ENCODE results near the gene ATP8A1. TPM values are rescaled to one million over a fixed set of nuclear protein-coding genes. Genes with fewer than 3 reads are reported as not detected.
"Not testable (repeated sequence)": the region's sequence is repeated elsewhere in the genome, so short reads cannot be mapped to it uniquely, and the experiment has no call there.

ATP8A1 gene
- total RNA-seq, 2 experiments from 2014 or later = 80.0 to 141 TPM

DNA sequence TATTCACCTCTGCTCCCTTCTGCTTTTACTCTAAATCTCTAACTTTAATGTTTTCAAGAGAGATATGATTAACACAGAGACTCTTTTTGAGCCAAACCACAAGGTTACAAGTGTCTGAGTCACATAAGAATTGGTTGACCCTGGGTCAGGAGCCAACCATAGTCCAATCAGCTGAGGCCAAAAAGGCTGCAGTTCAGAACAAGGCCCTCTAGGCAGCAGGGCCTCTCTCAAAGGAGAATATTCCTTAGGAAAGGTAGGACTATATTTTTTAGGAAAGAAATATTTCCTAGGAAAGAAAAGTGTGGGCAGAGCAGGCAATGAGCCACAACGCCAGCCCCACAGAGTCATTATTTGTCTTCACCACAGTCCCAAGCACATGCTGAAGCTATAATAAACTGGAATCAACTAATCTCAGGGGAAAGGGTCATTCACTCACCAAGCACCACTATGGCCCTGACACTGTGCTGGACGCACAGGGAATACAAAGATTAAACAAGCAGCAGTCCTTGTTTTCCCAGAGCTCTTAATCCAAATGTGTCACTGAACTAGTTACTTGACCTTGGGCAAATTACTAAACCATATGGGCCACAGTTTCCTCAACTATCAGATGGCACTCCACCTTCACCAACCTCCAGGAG, 2.2 kb downstream of the ATP8A1 start:
- peaks cover 38% of the 10 kb centered on the region for H3K9me3 ChIP-seq (ENCODE audit: low read length)
- peak overlapping the region; percentile 98 for H3K4me3 ChIP-seq (ENCODE audit: low read depth, low read length, poor library complexity, severe bottlenecking)
- H3K36me3 ChIP-seq (ENCODE audit: insufficient read depth, low read length) = peaks cover 61% of the 10 kb centered on the region
- DNase-seq (ENCODE audit: low spot score) = no peak
- H4K20me1 ChIP-seq (ENCODE audit: insufficient read depth, low read length) = peaks cover 21% of the 10 kb centered on the region; the same call in 1 of the 2 replicates
- POLR2A ChIA-PET = interaction anchor here (0.6 to 1.5 kb wide), 7 partner anchors 9 to 24 kb away, joined by 3 to 12 read pairs (median 4); no protein-coding TSS in a partner anchor
- H3K4me2 ChIP-seq (ENCODE audit: low read length) = peak overlapping the region; percentile 88
- peaks cover 77% of the 10 kb centered on the region for H3K79me2 ChIP-seq (ENCODE audit: insufficient read depth, low read depth, low read length)
- intact Hi-C loops (cut with micrococcal nuclease; ENCODE audit: unreplicated experiment) = loop anchor here (5.0 to 10.0 kb wide), 2 partner anchors 113 to 500 kb away; partner anchors contain the start of gene BEND4
- H3K4me1 ChIP-seq (ENCODE audit: insufficient read depth, low read length, poor library complexity, severe bottlenecking) = peaks cover 37% of the 10 kb centered on the region
- BruUV-seq (replicated peaks) = no TSS peak
- H3K9me2 ChIP-seq (ENCODE audit: insufficient read depth, low read length) = no peaks in the 10 kb centered on the region
- no peak overlapping the region for H2AFZ ChIP-seq (ENCODE audit: low read length)
- H3K27ac ChIP-seq (ENCODE audit: low read depth, low read length, poor library complexity, severe bottlenecking) = peak overlapping the region; percentile 75
- no peak for TF ChIP-seq EZH2phosphoT487 (IDR thresholded peaks at IDR 0.05; ENCODE audit: borderline replicate concordance, low read depth, low read length)
- TF ChIP-seq, protein P1, sequence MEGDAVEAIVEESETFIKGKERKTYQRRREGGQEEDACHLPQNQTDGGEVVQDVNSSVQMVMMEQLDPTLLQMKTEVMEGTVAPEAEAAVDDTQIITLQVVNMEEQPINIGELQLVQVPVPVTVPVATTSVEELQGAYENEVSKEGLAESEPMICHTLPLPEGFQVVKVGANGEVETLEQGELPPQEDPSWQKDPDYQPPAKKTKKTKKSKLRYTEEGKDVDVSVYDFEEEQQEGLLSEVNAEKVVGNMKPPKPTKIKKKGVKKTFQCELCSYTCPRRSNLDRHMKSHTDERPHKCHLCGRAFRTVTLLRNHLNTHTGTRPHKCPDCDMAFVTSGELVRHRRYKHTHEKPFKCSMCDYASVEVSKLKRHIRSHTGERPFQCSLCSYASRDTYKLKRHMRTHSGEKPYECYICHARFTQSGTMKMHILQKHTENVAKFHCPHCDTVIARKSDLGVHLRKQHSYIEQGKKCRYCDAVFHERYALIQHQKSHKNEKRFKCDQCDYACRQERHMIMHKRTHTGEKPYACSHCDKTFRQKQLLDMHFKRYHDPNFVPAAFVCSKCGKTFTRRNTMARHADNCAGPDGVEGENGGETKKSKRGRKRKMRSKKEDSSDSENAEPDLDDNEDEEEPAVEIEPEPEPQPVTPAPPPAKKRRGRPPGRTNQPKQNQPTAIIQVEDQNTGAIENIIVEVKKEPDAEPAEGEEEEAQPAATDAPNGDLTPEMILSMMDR (conservative IDR thresholded peaks at IDR 0.05; ENCODE audit: low read length) = 0 out of 2 replicates have a peak, but pooled peaks have one; percentile 21
- CTCF ChIA-PET (ENCODE audit: unreplicated experiment) = no interaction called here

DNA sequence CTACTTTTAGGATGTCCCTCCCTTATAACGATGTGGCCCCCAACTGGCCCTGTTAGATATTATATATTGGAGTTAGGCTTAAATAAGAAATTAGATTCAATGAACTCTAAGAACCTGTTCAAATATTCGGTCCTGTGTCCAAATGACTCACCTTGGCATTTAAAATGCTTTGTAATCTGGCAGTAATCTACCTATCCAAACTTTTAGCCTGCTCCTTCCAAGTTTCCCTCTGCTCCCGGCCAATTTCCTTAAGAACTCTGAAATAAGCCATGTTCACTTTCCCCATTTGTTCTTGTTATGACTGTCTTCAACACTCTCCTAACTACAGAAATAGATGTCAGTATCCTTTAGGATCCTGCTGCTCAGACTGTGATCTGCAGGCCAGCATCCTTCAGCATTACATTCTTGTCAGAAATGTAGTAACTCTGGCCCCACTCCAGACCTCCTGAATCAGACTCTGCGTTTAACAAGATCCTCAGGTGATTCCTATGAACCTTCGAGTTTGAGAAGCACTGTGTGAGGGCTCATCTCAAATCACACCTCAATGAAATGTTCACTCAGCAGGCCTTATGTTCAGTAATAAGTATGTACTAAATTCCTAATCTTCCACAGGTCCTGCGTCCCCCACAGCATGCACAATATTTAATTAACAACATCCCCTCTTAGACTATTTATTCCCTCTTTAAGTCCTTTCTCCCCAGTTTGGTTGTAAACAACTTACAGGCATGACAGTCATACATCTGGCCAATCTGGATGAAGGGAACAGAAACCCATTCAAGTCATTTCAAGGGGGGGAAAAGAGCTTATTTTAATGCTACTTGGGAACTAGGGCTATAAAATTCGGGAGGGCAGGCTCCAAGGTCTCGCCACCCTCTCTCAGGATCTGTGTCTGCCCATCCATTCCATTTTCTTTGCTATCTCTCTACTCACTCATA, 3.0 kb downstream of the ATP8A1 start:
- BruUV-seq (replicated peaks) = no TSS peak
- Histone ChIP-seq H3K27ac (ENCODE audit: low read depth, low read length, poor library complexity, severe bottlenecking) (peak overlapping the region; percentile 75), H2AFZ (ENCODE audit: low read length) (no peak overlapping the region), H3K4me3 (ENCODE audit: low read depth, low read length, poor library complexity, severe bottlenecking) (peak overlapping the region; percentile 98), H3K9me2 (ENCODE audit: insufficient read depth, low read length) (no peaks in the 10 kb centered on the region), H3K4me2 (ENCODE audit: low read length) (peak overlapping the region; percentile 88), H3K4me1 (ENCODE audit: insufficient read depth, low read length, poor library complexity, severe bottlenecking) (peaks cover 39% of the 10 kb centered on the region), H3K36me3 (ENCODE audit: insufficient read depth, low read length) (peaks cover 66% of the 10 kb centered on the region), H3K79me2 (ENCODE audit: insufficient read depth, low read depth, low read length) (peaks cover 85% of the 10 kb centered on the region), H4K20me1 (ENCODE audit: insufficient read depth, low read length) (peaks cover 21% of the 10 kb centered on the region; the same call in 1 of the 2 replicates), H3K9me3 (ENCODE audit: low read length) (peaks cover 41% of the 10 kb centered on the region)
- no peak for DNase-seq (ENCODE audit: low spot score)
- no peak for TF ChIP-seq EZH2phosphoT487 (IDR thresholded peaks at IDR 0.05; ENCODE audit: borderline replicate concordance, low read depth, low read length)
- TF ChIP-seq, protein P1 (conservative IDR thresholded peaks at IDR 0.05; ENCODE audit: low read length) = 0 out of 2 replicates have a peak, but pooled peaks have one; percentile 16
- intact Hi-C loops (cut with micrococcal nuclease; ENCODE audit: unreplicated experiment) = loop anchor here (10.0 kb wide), 1 partner anchor 499 kb away; the partner anchor contains the start of gene BEND4
- ChIA-PET POLR2A (interaction anchor here (1.1 to 1.5 kb wide), 6 partner anchors 8 to 24 kb away, joined by 3 to 12 read pairs (median 4); no protein-coding TSS in a partner anchor), CTCF (ENCODE audit: unreplicated experiment) (no interaction called here)

DNA sequence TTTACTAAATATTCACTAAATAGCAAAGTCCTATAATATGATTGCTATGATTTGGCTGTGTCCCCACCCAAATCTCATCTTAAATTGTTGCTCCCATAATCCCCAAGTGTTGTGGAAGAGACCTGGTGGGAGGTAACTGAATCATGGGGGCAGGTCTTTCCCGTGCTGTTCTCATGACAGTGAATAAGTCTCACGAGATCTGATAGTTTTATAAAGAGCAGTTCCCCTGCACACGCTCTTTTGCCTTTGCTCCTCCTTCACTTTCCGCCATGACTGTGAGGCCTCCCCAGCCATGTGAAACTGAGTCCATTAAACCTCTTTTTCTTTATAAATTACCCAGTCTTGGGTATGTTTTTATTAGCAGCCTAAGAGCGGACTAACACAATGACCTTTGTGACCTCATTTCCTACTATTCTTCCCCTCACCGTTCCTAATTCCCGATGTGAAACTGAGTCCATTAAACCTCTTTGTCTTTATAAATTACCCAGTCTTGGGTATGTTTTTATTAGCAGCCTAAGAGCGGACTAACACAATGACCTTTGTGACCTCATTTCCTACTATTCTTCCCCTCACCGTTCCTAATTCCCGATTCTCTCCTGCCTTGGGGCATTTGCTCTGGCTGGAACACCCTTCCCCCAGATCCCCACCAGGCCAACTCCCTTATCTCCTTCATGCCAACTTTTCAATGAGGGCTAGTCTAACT, 4.2 kb downstream of the ATP8A1 start:
- DNase-seq (ENCODE audit: low spot score); H2AFZ ChIP-seq (ENCODE audit: low read length); BruUV-seq (replicated peaks); CTCF ChIA-PET (ENCODE audit: unreplicated experiment); H3K27ac ChIP-seq (ENCODE audit: low read depth, low read length, poor library complexity, severe bottlenecking); H3K9me2 ChIP-seq (ENCODE audit: insufficient read depth, low read length): not testable (repeated sequence)
- H4K20me1 ChIP-seq (ENCODE audit: insufficient read depth, low read length) = peaks cover 21% of the 10 kb centered on the region; the same call in 1 of the 2 replicates
- POLR2A ChIA-PET = interaction anchor here (2.0 kb wide), 1 partner anchor 27 kb away, joined by 4 read pairs; no protein-coding TSS in a partner anchor
- H3K4me3 ChIP-seq (ENCODE audit: low read depth, low read length, poor library complexity, severe bottlenecking) = peak overlapping the region; percentile 98
- H3K79me2 ChIP-seq (ENCODE audit: insufficient read depth, low read depth, low read length) = peaks cover 93% of the 10 kb centered on the region
- H3K4me2 ChIP-seq (ENCODE audit: low read length) = peak overlapping the region; percentile 88
- peaks cover 66% of the 10 kb centered on the region for H3K36me3 ChIP-seq (ENCODE audit: insufficient read depth, low read length)
- peaks cover 41% of the 10 kb centered on the region for H3K4me1 ChIP-seq (ENCODE audit: insufficient read depth, low read length, poor library complexity, severe bottlenecking)
- intact Hi-C loops (cut with micrococcal nuclease; ENCODE audit: unreplicated experiment) = loop anchor here (10.0 kb wide), 1 partner anchor 498 kb away; the partner anchor contains the start of gene BEND4
- peaks cover 41% of the 10 kb centered on the region for H3K9me3 ChIP-seq (ENCODE audit: low read length)
